GM19372 (cell line): ENCODE results near the gene CHST1.

Source experiments
- ATAC-seq: cut with Tn5 transposase; IDR thresholded peaks from one replicate; pipeline ENCODE4 v1.9.1; 2021; ENCODE audit warnings: mild to moderate bottlenecking, low read depth, moderate library complexity; ENCODE audit not compliant: unreplicated experiment

CHST1 gene

GRCh38 chr11:45610627-45611026 is 54.8 kb downstream of the CHST1 start:
- no peak for ATAC-seq

GRCh38 chr11:45609902-45610301 is 55.5 kb downstream of the CHST1 start:
- no peak for ATAC-seq

- ATAC-seq = no peak
These were observed 56.1 kb downstream of the CHST1 start for GRCh38 chr11:45609337-45609736.

- ATAC-seq = no peak
These were observed 57.4 kb downstream of the CHST1 start for GRCh38 chr11:45607995-45608394.

GRCh38 chr11:45606514-45607281 is 58.7 kb downstream of the CHST1 start:
- ATAC-seq = no peak

GRCh38 chr11:45605051-45605450 is 60.4 kb downstream of the CHST1 start:
- no peak for ATAC-seq

GRCh38 chr11:45603946-45604682 is 61.3 kb downstream of the CHST1 start:
- ATAC-seq = no peak

- ATAC-seq = no peak
These were observed 66.1 kb downstream of the CHST1 start for GRCh38 chr11:45599161-45599943.
